Pons (tissue), 1 donor: Measurements from ENCODE around the gene KIAA1328.
"Not testable (repeated sequence)": the region's sequence is repeated elsewhere in the genome, so short reads cannot be mapped to it uniquely, and the experiment has no call there.

Experiments used
- DNase-seq: peaks from one replicate; pipeline ENCODE4 v3.0.0-alpha.2; 2016; ENCODE audit warnings: low spot score

KIAA1328 gene

GRCh38 chr18:36828630-36829361, at the start of gene KIAA1328, which contains the start of gene TPGS2:
TSS of gene KIAA1328 (plus strand) at chr18:36829127. CDS start at chr18:36829139, 12 bp downstream.
TSS of gene TPGS2 (minus strand) at chr18:36829002. CDS start at chr18:36828767, 235 bp downstream.
- peak; percentile 85 for DNase-seq

DNA sequence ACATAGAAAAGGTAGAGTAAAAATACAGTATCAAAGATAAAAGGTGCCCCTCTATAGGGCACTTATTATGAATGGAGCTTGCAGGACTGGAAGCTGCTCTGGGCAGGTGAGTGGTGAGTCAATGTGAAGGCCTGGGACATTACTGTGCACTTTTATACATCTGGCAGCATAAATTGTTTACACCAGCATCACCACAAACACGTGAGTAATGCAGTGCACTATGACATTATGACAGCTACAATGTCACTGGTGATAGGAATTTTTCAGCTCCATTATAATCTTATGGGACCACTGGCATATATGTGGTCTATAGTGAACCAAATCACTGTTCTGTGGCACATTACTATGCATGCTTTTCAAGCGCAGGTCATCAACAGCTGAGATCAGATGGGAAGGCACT, 48.2 kb upstream of the KIAA1328 start:
- no peak for DNase-seq

DNA sequence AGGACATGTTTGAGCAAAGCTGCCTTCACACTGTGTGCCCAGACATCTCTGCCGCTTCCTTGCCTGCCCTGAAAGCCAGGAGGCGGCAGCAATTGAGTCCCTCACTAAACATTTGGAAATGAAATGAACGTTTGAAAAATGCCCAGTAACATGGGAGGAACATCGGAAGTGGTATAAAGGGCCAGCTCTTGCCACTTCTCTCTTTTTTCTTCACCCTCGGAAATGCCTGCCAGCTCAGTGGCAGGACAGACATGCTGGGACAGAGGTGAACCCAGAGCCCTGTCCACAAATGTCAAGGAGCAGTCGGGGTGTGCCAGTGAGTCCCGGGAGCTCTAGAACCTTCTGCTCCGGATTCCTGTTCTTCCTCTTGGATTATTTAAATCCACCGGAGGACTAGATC, 46.2 kb upstream of the KIAA1328 start:
- no peak for DNase-seq

- no peak for DNase-seq
Observed at GRCh38 chr18:36783792-36784191, 45.1 kb upstream of the KIAA1328 start.

- DNase-seq = no peak
Observed at GRCh38 chr18:36786686-36787085, 42.2 kb upstream of the KIAA1328 start.

DNA sequence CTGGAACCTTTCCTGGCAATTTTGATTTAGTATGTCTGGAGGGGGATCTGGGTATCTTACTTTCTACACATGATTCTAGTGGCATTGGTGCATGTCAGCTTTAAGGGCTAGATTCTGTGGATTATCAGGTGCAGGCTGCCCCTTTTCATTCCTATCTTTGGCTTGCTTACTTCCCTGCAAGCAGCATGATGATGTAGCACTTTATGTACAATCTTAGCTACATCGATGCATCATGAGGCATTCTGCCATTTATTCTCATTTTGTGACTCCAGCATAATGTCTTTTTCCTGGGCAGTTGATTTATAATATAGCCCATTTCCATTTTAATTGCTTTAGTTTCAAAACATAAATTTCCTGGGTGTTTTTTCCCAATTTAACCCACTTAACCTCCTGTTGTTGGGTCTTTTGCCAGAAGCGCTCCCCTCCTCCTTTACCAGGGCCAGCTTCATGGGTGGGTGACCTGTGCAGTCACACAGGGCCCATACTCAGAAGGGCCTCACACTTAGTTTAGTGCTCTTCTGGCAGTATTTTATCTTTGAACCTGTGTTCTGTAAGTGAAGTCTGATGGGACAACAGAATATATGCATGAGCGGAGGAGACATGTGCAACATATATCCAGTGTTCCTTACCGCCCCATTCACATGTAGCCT, 36.2 kb upstream of the KIAA1328 start:
- no peak for DNase-seq

DNA sequence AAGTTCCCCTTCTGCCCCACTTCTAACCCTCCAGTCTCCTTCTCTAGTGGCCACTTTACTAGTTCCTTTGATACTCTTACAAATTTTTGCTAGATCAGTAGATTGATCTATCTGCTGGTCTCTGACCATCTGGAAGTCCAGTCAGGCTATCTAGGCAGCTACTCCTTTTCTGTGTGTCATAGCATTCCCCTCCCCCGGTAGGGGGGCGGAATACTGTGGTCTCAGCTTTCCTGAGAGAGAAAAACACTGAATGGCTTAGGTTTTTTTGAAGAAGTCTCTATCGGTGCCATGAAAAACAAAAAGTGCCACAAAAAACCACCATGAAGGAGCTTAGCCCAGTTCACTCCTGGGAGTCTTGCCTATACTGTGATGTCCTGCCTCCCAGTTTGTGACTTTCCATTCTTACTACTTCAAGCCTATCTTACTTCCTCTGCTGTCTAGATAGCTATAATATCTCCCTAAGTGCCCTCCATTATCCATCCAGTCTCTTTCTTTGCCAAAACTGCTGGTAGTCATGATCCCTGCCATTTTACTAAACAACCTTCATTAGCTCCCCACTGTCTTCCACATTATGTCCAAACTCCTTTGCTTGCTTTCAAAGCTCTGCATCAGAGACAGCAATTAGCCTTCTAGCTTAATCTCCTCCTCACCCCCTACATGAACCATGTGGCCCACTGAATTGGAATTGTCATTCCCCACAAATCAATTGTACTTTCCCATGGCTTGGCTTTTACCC, 30.0 kb upstream of the KIAA1328 start:
- no peak for DNase-seq

DNA sequence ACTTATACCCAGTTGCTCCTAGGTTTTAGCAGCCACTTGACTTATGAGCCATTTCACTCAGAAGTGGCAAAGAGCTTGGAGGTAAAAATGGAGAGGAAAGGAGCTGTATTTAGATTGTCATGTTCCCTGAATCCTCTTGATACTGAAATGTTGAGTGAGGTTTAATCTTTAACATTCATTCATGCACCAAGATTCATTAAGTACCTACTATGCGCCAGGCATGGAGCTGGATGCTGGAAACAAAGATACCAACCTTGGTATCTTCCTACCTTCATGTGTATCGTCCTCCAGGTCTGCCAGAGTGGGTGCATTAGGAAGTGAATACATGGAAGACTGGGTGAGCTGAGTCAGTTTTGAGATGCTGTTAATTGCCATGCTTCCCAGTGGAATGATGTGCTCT, 23.8 kb upstream of the KIAA1328 start:
- DNase-seq = no peak

- no peak for DNase-seq
Observed at GRCh38 chr18:36808681-36809080, 20.2 kb upstream of the KIAA1328 start.

GRCh38 chr18:36809590-36810381, 19.1 kb upstream of the KIAA1328 start:
- DNase-seq = peak; percentile 81

DNA sequence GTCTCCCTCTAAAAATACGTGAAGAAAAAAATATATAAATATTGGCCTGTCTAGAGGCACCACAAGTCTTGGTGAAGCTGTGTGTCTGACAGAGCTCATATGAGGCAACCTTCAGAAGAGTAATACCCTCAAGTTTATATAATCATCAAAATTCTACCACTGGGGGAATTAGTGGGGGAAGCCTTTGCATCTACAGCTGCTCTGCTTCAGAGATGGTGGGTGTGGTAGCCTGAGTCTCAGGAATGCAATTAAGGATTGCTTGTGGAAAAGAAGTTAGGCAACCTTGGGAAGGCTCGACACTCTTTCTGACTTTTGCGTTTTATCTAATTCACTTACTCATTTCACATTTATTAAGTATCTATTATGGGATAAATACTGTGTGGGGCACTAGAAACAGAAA, 17.5 kb upstream of the KIAA1328 start:
- DNase-seq = no peak

DNA sequence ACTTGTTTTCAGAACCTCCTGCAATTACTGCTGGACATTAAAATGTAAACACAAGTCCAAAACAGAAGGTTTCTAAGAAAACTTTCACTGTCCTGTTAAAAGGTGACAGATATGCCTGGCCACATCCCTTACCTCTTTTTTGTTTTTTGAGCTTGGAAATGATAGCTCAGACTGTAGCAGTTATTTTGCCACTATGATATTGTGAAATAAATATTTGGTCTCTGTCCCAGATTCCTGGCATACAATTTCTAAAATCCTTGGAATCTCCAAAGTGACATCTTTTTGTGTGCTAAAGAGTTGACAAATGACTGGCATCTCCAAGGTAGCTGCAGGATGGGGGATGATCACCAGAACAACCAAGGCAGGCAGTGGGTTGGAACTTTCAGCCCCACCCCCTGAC, 17.0 kb upstream of the KIAA1328 start:
- no peak for DNase-seq

GRCh38 chr18:36812678-36813077, 16.2 kb upstream of the KIAA1328 start:
- DNase-seq = no peak

GRCh38 chr18:36813101-36813775, 15.7 kb upstream of the KIAA1328 start:
- DNase-seq = no peak

GRCh38 chr18:36813824-36814223, 15.1 kb upstream of the KIAA1328 start:
- no peak for DNase-seq

DNA sequence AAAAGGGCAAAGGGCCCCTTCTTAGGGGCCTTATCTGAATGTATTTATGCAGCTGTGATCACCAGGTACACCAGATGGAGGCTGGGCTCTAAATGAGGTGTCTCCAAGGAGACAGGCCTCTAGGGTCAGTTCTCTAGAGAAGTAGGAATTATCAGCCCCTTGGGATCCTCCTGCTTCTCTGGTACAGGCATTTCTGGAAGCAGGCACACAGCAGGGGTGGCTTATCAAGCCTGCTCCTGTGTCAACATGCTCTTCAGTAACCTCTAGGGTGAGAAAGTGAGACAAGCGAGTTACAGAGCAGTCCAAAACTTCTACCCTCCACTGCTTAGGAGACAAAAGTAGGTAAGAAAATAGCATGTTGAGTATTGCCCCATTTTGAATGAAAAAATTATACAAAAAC, 13.9 kb upstream of the KIAA1328 start:
- DNase-seq = no peak

DNA sequence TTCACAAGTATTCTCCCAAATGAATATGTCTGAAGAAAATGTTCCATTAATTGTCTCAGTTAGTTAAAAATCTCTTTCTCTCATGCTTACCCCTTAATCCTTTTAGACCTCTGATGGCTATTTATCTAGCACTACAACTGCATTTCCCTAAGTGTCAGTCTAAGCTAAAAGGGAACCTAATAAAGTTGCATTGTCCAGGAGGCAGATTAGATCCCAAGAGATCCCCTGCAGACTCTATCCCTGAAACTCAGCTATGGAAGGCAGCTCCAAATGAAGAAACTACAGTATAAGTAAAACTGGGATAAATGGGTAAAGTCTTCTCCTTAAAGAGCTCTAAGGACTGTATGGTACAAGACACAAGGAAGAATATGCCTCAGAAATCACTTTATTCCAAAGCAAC, 12.8 kb upstream of the KIAA1328 start:
- not testable (repeated sequence) for DNase-seq

DNA sequence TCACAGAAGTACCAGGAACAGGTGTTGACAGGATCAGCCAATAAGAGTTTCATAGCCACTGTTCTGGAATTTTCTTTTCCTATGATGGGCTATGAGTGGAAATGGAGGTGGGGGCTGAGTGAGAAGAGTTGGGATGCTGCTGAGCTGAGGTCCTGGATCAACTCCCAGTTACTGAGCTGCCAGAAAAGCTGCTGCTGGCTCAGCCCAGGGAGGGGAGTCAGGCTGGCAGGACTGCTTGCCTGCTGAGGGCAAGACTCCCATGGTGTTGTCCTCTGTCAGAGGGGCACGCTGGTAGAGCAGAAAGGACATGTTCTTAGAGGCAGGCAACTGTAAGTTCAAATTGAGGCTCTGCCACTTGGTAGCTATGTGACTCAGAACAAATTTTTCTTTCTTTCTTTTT, 11.9 kb upstream of the KIAA1328 start:
- DNase-seq = no peak

DNA sequence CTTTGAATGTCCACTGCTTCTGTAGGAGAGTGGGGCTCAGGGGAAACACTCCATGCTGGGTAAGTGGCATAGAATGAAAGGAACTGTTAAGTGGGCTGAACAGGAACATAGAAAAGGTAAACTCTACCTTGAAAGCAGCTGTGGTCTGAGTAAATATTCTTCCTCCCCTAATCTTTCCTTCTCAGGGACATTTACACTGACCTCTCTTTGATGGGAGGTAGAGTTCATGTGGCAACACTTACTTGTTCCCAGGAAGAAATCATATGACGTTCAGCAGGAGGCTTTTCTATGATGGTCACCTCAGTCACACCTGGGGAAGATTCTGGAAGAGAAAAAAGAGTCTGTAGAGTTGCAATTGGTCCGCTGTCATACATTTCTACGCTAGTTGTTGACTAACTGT, 10.3 kb upstream of the KIAA1328 start:
- DNase-seq = no peak

GRCh38 chr18:36819621-36820020, 9.3 kb upstream of the KIAA1328 start:
- DNase-seq = no peak

DNA sequence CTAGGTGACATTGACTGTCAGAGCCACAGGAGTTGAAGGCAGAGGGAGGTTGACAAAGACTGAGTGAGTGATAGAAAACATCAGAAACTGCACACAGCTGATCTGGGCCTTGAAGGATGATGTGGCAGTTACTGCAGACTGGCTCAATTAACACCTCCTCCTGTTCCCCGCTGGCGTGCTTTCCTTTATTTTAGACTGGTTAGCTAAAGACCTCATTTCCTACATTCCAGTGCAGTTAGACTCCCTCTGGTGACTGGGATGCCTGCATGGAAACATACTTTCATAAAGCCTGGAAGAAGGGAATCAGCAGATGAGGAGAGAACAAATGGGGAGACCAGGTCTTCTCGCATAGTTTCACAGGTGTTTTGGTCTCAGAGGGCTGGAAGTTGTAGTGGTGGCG, 7.2 kb upstream of the KIAA1328 start:
- no peak for DNase-seq

DNA sequence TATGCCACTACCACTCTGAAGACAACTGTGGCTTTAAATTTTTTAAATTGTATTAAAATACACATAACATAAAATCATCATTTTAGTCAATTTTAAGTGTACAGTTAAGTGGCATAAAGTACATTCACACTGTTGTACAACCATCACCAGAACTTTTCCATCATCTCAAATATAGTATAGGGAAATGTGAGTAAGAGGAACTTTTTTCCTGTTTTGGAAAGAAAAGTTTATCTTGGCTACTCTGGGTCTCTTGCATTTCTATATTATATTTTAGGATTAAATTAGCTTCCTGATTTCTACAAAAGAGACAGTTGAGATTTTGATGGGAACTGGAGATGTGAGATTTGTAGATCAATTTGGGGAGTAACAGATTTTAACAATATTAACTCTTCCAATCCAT, 3.4 kb upstream of the KIAA1328 start:
- DNase-seq = no peak
